ENCODE data around the gene PRKAB1.
"Not testable (repeated sequence)": the region's sequence is repeated elsewhere in the genome, so short reads cannot be mapped to it uniquely, and the experiment has no call there.

The PRKAB1 gene

DNA sequence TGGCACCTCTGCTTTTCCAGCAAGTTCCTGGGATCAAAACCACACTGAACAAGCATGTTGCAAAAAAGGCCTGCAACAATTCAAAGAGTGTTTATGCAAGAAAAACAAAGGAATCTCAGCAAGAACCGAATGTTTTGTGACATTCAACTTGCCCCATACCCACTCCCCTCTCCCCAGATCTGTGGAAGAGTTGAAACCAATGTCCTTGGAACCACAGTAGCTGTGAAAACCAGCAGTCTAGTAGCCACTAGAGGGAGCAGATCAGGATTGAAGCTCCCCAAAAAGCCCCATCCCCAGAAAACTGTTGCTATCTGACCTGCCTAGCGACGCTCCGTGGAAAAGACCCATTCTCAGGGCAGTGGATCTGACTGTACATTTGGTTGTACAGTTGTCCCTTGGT, 27.1 kb downstream of the PRKAB1 start:
- H3K4me3 ChIP-seq (replicated peaks; ENCODE audit: low read depth, low read length): no peak overlapping the region
- DNase-seq (ENCODE audit: extremely low read depth, low read depth): no peak
- TF ChIP-seq CTCF (IDR thresholded peaks at IDR 0.05; ENCODE audit: low read depth, low read length, missing control alignments): peak; percentile 65

- no peak for TF ChIP-seq CTCF (IDR thresholded peaks at IDR 0.05; ENCODE audit: low read depth, low read length, missing control alignments)
- H3K4me3 ChIP-seq (replicated peaks; ENCODE audit: low read depth, low read length): no peak overlapping the region
- no peak for DNase-seq (ENCODE audit: extremely low read depth, low read depth)
These were observed 29.0 kb downstream of the PRKAB1 start for GRCh38 chr12:119696943-119697342.

GRCh38 chr12:119699199-119699760, 31.3 kb downstream of the PRKAB1 start:
- no peak for DNase-seq (ENCODE audit: extremely low read depth, low read depth)
- no peak for TF ChIP-seq CTCF (IDR thresholded peaks at IDR 0.05; ENCODE audit: low read depth, low read length, missing control alignments)
- no peak overlapping the region for H3K4me3 ChIP-seq (replicated peaks; ENCODE audit: low read depth, low read length)

GRCh38 chr12:119700078-119700477, 32.1 kb downstream of the PRKAB1 start:
- H3K4me3 ChIP-seq (replicated peaks; ENCODE audit: low read depth, low read length): no peak overlapping the region
- DNase-seq (ENCODE audit: extremely low read depth, low read depth): no peak
- no peak for TF ChIP-seq CTCF (IDR thresholded peaks at IDR 0.05; ENCODE audit: low read depth, low read length, missing control alignments)

DNA sequence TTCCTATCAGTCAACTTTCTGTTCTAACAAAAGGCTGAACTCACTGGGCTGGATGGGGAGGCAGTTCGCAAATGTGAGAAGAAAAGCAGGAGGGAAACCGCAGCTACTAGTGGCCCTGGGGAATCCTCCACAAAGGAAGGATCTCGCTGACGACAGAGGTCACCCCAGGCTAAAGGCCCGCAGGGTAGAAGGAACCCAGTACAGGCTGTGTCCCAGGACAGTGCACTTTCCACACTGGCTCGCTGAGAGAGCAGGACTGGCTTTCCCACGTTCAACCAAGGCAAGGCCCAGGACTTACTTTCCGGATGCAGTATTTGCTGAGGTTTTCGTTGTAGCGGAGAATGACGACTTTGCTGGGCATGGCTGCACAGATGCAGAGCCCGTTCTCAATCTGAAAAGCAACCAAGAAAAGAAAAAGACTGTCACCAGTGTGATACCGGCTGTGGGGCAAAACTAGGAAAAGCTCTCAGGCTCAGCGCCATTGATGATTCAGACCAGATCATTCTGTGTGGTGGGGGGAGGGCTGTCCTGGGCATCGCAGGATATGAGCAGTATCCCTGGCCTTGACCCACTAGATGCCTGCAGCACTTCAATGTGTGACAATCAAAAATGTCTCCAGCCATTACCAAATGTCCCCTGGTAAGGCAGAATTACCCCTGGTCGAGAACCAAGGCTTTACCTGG, 36.3 kb downstream of the PRKAB1 start:
- DNase-seq (ENCODE audit: extremely low read depth, low read depth): no peak
- H3K4me3 ChIP-seq (replicated peaks; ENCODE audit: low read depth, low read length): no peak overlapping the region
- TF ChIP-seq CTCF (IDR thresholded peaks at IDR 0.05; ENCODE audit: low read depth, low read length, missing control alignments): no peak

GRCh38 chr12:119705182-119705581, 37.2 kb downstream of the PRKAB1 start:
- TF ChIP-seq CTCF (IDR thresholded peaks at IDR 0.05; ENCODE audit: low read depth, low read length, missing control alignments): no peak
- no peak for DNase-seq (ENCODE audit: extremely low read depth, low read depth)
- no peak overlapping the region for H3K4me3 ChIP-seq (replicated peaks; ENCODE audit: low read depth, low read length)

DNA sequence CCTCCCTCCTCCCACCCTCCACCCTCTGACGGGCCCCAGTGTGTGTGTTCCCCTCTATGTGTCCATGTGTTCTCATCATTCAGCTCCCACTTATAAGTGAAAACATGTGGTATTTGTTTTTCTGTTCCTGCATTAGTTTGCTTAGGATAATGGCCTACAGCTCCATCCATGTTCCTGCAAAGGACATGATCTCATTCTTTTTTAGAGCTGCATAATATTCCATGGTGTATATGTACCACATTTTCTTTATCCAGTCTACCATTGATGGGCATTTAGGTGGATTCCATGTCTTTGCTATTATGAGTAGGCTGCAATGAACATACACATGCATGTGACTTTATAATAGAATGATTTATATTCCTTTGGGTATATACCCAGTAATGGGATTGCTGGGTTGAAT, 38.5 kb downstream of the PRKAB1 start:
- H3K4me3 ChIP-seq (replicated peaks; ENCODE audit: low read depth, low read length): not testable (repeated sequence)

More for the DNA sequence above, 38.5 kb downstream of the PRKAB1 start:
- DNase-seq (ENCODE audit: extremely low read depth, low read depth): not testable (repeated sequence)
